Measurements from ENCODE around the gene NRIP3.

- no peak for TF ChIP-seq CTCF (IDR thresholded peaks at IDR 0.05 in 4 of 5, conservative IDR thresholded peaks at IDR 0.05 in 1 of 5)
- no peak for TF ChIP-seq POLR2A (IDR thresholded peaks at IDR 0.05)
These were observed 19.3 kb upstream of the NRIP3 start for GRCh38 chr11:9022961-9023680.
